ENCODE data around the gene EIF2B4.

Gene EIF2B4

DNA sequence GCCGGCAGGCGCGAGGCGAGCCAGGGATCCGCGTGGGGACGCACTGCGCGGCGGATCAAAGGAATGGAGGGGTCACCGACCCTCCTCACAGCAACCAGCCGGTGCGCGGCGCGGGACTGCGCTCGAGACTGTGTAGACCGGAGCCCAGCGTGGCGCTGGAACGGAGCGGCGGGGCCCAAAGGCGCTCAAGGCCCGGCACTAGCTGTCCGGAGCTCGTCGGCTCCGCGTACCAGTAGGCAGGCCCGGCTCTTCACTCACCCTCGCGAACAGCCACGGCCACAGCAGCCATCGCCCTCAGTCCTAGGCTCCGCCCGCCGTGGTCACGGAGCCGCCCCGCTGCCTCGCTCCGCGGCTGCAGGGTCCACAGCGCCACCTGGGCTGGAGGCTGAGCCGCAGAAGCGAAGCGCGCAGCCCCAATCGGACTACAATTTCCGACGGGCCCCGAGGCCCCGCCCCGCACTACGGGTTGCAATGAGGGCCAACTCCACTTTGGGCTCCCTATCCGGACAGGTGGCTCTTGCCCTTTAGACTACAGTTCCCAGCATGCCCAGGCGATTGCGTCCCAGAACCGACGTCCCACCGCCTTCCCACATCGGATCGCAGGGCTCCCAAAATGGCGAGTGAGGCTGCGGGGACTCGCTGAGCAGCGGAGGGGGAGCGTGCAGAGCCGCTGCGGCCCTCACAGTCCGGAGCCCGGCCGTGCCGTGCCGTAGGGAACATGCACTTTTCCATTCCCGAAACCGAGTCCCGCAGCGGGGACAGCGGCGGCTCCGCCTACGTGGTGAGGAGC, at the start of gene EIF2B4, which contains the start of gene SNX17:
Gene EIF2B4 (minus strand): TSS at position 313 of the 790 bp plus-strand sequence. CDS start 24 bp downstream, at position 289.
Gene SNX17 (plus strand): TSS at position 591 of the 790 bp plus-strand sequence. CDS start 128 bp downstream, at position 719.
- DNase-seq (ENCODE audit: low read depth in 3 of 3): peak; percentile 97 to 99 (median 98)

DNA sequence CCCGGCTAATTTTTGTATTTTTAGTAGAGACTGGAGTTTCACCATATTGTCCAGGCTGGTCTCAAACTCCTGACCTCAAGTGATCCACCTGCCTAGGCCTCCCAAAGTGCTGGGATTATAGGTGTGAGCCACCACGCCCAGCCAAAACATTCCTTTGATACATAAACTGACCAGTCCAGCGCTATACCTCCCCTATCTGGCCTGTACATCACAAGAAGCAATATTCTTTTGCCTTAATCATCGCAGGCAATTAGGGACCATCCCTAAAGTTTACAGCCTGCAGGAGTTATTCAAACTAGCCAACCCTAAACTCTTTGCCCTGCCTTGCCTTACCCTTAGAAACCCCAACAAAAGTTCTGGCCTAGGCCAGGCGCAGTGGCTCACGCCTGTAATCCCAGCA, 46.0 kb upstream of the EIF2B4 start:
- DNase-seq (ENCODE audit: low read depth in 3 of 3): no peak

DNA sequence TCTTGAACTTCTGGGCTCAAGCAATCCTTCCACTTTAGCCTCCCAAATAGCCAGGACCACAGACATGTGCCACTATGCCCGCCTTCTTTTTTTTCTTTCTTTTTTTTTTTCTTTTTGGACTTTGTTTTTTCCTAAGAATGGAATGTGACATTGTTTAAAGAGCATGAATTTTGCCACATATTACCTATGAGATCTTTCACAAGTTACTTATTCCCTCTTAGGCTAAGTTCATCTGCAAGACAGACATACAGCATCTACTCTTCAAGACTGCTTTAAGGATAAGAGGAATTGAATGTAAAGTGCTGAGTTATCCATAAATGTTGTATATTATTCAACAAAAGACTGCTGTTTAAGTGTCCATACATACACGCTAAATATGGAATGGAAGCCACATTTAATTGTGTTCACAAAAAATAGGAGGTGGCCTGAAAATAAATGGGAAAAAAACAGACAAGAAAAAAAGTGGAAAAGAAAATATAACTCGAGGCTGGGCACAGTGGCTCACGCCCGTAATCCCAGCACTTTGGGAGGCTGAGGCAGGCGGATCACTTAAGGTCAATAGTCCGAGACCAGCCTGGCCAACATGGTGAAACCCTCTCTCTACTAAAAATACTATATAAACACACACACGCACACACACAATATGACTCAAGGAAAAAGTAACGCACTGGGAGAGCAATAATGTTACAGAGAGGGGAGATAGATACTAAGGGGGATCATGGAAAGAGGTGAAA, 42.4 kb upstream of the EIF2B4 start:
- DNase-seq (ENCODE audit: low read depth in 3 of 3): no peak

DNA sequence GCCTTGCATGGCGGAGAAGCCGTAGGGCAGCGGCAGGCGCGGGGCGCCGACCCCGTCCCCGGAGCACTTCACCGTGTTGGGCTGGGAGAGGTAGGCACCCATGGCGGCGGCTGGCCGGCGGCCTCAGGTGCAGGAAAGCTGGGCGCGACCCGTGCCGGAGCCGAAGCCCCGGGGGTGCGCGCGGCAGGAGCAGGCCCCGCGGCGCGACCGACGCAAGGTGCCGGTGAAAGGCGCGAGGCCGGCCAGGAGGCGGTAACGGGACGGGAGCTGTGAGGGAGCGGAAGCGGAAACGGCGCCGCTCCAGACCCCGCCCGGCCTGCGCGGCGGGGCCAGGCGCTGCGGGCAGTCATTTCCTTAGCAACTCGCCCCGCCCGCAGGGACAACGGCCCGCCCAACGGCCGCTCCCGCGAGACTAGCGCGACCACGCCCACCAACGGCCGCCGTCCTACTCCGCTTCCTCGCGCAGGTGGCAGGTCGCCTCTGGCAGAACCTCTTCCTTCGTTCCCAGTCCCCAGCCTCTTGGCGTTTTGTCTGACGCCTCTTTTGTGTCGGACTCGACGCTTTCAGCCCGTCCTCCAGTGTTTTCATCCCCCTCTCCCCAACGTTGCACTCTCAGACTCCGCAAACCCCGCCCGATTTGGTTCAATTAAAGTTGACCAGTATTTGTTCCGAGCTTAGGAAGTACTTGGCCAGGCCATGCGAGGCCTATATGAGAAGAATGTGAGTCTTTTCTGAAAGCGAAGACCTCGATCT, 39.4 kb upstream of the EIF2B4 start, which contains the start of gene PPM1G:
Gene PPM1G (minus strand): TSS at position 271 of the 753 bp plus-strand sequence. CDS start 169 bp downstream, at position 102.
- DNase-seq (ENCODE audit: low read depth in 3 of 3): peak; percentile 94 to 96 (median 94)

DNA sequence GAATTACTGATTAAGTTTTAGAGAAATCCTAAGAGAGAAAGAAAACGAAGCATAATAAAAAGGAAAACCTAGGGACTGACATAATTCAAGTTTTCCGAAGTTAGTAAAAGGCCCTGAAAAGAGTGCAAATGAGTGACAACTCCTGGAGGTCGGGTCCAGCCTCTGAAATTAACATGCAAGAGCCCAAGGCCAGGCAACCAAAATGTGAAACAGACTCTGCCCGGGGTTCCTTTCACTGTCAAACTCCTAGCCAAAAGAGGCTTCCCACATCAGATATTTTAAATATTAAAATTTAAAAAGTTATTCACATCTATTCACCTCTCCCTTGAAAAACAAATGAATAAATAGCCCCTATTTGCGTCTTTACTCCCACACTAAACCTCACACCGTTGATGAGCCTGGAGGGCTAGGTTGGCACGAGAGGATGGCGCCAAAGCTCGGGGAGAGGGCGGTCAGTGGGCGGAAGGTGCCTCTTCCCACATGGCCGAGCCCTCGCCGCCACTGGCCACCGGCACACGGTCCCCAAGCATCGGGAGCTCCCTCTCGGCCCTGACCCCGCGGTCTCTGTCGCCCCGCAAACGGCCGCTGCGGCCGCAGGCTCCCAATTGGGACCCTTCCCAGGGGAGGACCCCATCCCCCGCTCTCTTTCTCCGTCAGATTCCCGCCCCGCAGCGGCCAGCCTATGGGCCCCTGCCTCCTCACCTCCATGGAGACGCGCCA, 38.6 kb upstream of the EIF2B4 start:
- DNase-seq (ENCODE audit: low read depth in 3 of 3): peak in 1 of 3 experiments; percentile 8

DNA sequence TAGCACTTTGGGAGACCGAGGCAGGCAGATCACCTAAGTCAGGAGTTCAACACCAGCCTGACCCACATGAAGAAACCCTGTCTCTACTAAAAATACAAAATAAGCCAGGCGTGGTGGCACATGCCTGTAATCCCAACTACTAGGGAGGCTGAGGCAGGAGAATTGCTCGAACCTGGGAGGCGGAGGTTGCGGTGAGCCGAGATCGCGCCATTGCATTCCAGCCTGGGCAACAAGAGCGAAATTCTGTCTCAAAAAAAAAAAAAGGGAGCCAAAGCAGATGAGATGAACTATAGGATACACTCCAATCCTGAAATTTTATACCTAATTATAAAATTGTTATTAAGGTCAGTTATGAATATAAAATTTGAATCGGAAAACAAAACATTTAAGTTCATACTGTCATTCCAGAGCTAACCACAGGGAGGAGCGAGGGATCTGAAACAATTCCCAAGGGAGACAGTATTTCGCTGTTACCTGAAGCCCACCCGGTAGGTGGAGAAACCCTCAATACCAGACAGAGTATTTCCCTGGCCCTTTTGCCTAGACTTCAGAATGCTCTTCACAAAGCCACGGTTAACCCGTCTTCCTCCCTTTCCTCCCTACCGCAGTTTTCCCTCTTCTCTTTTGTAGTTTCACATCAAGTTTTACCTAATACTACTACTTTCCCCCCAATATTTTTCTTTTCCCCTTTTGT, 37.8 kb upstream of the EIF2B4 start:
- no peak for DNase-seq (ENCODE audit: low read depth in 3 of 3)

DNA sequence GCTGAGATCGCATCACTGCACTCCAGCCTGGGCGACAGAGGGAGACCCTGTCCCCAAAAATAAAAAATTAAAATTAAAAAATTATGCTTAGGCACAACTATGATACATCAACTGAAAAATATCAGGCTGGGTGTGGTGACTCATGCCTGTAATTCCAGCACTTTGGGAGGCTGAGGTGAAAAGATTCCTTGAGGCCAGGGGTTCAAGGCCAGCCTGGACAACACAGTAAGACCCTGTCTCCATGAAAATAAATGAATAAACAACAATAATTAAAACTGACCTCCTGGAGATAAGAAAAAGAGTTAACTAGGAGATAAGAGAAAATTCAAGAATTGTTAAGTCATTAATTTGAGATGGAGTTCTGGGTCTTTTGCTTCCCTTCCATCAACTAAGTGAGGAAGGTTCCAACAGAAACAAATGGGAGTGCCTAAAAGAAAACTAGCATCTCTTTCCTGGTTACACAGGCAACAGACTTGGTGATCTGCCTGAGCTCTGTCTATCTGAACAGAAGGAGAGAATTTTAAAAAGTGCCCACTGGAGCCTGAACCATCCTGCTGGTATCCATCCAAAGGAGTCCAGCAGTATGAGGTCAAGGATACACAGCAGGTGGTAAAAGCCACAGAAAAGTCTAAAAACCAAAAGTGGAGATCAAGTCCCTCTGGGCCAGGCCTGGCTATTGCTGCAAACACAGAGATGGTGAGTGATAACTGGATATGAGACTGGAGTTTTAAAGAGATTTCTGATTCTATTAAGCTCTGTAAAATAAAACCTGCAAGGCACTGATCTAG, 30.4 kb upstream of the EIF2B4 start:
- no peak for DNase-seq (ENCODE audit: low read depth in 3 of 3)

DNA sequence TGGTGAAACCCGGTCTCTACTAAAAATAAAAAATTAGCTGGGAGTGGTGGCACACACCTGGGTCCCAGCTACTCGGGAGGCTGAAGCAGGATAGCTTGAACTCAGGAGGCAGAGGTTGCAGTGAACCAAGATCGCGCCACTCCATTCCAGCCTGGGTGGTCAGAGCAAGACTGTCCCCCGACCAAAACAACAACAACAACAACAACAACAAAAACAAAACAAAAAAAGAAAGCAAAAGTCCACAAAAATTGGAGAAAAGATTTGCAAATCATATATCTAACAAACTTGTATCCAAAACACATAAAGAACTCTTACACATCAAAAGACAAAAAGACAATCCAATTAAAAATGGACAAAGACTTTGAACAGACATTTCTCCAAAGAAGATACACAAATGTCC, 28.8 kb upstream of the EIF2B4 start:
- no peak for DNase-seq (ENCODE audit: low read depth in 3 of 3)

DNA sequence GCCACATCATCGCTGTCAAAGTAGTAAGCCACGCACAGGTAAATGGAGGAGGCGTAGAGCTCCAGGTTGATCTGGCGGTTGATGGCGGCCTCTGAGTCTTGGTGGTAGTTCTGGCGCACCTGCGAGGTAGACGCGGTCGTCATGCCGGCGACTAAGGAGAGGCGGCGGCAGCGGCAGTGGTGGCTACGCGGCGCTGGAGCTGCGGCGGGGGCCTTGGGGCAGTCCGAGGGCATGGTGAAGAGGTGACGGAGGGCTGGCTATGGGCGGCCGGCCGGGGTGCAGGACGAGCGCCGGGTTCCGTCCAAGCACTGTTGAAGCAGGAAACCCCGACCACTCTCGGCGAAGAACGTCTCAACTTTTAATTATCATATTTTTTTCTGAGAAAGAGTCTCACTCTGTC, 23.1 kb upstream of the EIF2B4 start:
- no peak for DNase-seq (ENCODE audit: low read depth in 3 of 3)

DNA sequence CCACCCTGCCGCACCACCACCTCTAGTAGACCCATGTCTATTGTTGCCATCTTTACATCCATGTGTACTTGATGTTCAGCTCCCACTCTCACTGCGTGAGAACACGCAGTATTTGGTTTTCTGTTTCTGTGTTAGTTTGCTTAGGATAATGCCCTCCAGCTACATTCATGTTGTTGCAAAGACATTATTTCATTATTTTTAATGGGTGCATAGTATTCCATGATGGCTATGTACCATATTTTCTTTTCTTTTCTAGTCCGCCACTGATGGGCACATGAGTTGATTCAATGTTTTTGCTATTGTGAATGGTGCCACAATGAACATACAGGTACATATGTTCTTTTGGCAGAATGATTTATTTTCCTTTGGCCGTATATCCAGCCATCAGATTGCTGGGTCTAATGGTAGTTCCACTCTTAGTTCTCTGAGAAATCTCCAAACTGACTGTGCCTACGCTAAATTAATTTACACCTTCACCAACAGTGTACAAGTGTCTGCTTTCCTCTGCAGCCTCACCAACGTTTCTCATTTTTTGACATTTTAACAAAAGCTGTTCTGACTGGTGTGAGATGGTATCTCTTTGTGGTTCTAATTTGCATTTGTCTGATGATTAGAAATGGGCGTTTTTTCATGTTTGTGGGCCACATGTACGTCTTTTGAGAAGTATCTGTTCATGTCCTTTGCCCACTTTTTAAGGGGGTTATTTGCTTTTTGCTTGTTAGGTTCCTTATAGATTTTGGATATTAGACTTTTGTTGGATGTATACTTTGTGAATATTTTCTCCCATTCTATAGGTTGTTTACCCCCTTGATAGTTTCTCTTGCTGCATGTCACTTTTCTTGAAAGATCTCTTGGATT, 20.9 kb upstream of the EIF2B4 start:
- no peak for DNase-seq (ENCODE audit: low read depth in 3 of 3)

DNA sequence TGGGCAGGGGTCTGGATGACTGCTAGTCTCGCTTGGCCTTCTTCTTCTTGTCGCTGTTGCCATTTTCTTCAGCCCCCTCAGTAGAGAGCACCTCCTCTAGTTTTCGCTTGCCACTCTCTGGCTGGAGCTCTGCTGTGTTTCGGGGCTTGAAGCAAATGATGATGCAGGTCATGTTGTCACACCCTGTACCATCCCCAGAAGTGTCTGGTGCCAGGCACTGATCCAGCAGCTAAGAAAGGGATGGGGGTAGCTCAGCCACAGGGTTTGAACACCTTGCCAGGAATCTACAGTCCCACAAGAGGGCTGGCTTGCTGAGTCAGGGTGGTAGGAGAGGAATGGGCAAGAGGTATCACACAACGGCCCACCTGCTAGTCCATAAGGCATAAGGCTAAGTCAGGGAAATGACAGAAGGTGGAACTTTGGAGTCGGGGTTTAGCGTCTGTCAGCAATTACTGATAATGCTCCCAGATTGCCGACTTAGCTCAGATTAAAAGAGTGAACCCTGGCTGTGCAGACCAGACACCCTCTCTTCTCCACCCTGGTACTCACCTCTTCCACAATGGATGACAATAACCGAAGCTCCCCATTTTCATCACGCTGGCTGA, 11.5 kb upstream of the EIF2B4 start:
- DNase-seq (ENCODE audit: low read depth in 3 of 3): no peak

DNA sequence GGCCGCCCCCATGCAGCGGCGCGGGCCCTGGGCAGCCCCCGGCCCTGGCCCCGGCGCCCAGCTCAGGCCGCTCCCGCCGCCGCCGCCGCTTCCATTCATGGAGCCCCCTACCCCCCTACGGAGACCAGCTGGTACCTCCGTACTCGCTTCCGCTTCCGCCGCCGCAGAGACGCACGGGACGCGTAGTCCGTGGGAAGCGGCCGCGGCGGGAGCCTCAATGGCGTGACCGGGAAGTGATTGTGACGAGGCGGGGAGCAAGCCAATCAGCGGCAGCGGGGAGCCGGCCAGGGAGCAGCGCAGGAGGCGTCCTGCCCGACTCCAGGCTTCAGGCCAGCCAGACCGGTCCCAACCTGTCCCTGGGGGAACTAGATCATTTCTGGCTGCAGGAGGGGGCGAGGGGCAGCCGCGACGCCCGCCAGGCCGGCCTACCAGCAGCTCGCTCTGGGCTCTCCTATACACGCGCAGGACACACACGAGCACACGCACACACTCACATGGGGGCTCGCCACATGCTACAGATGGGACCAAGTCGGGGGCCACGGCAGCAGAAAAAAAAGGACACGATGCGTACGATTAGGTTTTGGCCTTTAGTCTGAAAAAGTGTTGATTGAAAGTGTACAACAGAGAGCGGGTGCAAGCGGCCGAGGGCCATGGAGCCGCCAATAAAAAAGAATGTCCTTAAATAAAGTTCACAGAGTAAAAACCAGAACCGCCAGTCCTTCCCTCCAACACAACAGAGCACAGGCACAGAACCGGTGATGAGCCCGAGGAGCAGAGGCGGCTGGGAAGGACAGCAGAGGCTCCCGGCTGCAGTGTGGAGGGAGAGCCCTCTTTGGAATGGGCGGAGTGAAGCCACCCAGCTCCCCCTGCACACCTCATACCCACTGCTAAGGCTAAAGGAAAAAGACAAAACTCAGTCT, 10.7 kb upstream of the EIF2B4 start, which contains the start of gene ZNF513:
Gene ZNF513 (minus strand): TSS at position 109 of the 920 bp plus-strand sequence. CDS start 208 bp downstream, outside the sequence.
- peak; percentile 71 to 77 (median 75) for DNase-seq (ENCODE audit: low read depth in 3 of 3)

DNA sequence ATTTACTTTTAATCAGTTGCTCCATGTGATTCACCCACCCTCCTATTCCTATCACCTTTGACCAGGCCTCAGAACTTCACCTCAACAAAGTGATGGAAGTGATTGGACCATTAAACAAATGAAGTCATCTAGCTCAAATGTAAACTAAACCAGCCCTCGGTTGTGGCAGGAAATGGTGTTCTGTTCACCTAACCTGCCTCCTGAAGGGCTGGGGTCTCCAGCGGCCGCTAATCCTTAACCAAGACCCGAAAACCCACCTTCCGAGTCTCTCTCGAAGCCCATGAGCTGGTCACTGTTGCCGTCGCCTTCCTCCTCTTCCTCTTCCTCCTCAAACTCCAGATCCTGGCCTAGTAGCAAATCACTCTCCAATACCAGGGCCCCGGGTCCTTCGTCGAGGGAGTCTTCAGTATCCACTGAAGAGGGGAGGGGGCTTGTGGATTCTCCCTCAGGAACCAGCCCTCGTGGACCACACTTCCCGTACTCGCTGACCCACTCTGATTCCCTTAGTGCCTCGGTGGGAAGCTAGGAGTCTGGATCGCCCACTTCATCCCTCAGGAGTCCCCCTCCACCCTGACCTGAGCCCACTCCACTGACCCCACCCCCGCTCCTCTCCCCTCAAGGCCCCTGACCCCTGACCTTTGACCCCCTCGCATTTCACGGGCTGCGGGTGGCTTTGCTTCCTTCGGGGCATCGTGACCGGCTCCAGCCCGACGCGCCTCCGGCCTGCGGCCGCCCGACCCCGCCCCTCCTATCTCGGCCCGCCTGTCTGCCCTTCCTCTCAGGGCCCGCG, 9.9 kb upstream of the EIF2B4 start:
- no peak for DNase-seq (ENCODE audit: low read depth in 3 of 3)

DNA sequence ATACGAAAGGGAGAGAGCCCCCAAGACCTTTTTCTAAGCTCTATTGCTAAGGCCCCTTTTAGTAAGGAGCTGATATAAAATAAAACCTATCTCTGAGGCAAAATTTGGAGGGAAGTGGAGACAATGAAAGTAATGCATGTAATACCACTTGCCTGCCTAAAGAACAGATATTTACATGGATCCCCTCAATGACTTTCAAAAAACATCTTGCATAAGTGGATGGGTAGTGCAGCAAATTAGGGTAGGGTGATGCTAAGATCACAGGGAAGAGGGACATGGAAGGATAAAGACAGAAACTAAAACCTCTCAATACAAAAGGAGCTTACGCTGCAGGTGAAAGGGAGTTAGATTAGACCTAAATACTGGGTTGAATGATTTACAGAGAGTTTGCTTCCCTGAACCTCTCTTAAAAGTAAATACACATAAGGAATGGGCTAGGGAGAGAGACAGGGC, 9.3 kb upstream of the EIF2B4 start:
- no peak for DNase-seq (ENCODE audit: low read depth in 3 of 3)

DNA sequence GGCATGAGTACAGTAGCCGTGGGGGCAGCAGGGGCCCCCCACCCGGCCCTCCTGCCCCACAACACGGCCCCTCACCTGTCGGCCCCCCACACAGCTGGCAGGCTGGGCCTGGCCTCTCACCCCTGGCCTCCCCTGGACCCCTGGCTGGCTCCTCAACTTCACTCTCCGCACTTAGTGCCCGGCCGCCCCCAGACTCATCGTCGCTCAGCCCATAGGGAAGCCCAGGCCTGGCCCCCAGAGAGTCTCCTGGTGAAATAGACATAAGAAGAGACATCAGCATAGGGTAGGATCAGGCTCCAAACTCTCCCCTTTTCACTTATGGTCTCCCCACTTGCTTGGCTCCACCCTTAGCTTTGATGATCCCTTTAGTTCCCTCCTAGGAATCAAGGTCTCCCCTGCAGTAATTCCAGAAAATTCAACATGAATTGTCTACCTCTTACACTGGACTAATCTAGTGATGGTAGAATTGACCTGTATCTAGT, 8.7 kb upstream of the EIF2B4 start:
- DNase-seq (ENCODE audit: low read depth in 3 of 3): no peak

DNA sequence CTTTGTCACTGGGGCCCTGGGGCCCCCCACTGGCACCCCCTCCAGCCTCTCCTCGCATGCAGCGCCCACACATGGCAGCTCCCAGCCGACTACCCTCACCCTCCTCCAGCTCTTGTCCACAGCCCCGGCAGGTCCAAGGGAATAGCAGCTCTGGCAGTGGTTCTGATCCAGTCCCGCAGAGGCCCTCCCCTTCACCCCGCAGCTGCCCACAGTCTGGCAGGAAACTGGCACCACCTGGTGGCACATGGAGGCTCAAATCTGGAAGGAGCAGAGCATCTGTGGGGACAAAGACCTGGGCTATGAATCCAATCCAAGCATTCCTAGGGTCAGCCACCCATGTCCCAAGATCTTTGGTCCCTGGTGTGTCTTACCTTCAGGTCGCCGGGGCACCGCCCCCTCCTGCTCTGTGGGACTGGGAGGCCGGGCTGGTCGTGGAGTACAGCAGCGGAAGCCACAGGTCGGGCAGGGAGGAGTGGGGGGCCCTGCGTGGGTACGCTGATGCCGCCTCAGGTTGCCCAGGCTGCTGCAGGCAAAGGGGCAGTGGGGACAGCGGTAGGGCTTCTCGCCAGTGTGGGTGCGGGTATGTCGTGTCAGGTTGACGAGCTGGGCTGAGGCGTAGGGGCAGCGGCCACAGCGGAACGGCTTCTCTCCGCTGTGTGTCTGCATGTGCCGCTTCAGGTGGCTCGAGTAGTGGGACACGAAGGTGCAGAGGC, 8.1 kb upstream of the EIF2B4 start:
- no peak for DNase-seq (ENCODE audit: low read depth in 3 of 3)

All from stimulated activated CD4-positive, alpha-beta T cell treated with anti-CD3 and anti-CD28 coated beads, TNF-alpha, amount 100 ng/mL, for 4 hours (primary cell).